GM18511 (cell line): ENCODE data around the gene MGAM2.

Experiments used
- ATAC-seq: cut with Tn5 transposase; IDR thresholded peaks from one replicate; pipeline ENCODE4 v1.9.1; 2021; ENCODE audit warnings: mild to moderate bottlenecking, moderate library complexity; ENCODE audit not compliant: unreplicated experiment

Gene MGAM2

DNA sequence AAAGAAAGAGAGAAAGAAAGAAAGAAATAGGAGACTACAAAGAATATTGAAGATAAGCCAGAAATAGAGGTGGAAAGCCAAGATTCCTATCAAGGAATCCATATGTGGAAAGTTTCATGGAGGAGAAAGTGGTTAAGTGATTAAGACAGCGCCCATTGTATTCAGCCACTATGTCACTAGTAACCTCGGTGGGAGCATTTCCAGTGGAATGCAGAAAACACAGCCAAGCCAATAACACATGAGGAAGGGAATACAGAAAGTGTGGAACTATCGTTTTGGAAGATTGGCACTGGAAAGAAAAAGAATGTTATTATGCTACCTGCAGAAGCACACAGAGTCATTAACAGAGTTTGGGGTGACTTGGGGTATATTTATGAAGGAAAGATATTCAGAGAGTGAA, 2.7 kb downstream of the MGAM2 start:
- no peak for ATAC-seq

DNA sequence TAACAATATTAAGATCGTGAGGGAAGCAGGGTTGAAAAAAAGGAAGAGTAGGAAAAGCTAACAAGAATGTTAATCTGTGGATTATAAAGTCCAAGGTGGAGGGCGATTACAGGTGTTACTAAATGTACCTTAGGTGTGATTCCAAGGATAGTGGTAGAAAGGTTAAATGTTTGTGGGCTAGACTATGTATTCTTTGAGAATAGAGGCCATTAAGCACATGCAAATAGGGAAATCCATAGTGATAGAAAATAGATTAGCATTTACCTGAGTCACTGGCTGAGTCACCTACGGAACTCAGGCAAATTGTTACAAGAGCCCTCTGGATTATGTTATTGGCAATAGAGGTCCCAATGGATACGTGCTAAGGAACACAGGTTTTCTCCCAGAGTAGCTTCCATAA, 9.0 kb downstream of the MGAM2 start:
- ATAC-seq, result no peak

DNA sequence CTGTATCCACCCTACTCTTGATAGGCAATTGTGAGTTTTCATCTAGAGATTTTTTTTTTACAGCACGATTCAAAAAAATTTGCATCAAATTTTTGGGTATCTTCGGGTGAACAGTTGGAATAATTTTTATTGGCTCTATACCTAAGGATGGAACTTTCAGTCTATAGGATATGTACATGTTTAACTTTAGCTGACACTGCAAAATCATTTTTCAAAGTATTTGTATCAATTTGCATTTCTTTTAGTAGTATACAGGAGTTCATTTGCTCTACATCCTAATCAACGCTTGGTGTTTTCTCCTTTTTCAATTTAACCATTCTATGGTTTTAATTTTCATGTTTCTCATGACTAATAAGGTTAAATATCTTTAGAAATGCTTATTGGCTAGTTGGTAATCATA, 11.7 kb downstream of the MGAM2 start:
- ATAC-seq, result no peak

DNA sequence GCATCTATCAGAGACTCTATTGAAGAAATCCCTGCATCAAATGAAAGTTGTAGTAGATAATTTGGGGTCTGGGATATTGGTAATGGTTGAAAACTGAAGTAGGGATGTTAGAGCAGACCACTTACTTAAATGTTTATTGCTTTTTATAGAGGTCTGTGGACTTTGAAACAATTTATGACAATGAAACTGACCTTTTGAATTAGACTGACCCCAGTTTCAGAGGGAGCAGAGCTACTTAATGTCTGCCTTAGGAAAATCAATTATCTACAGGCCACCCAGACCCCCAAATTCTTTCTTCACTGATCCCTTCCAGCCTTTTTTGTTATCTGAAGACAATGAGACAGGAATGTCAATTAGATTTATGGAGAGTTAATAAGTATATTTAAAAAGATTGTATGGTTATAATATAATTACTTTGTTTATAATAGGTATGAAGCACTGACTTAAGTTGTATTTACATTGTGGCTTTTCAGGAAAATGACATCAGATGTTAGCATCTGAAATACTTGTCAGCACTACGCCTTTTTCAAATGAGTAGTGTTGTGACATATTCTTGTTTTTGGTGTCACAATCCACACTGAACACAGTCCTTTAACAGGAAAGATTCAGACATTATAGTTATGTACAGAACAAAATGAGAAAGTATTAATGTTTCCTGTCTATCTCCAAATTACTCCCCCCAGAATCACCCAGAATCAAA, 13.9 kb downstream of the MGAM2 start:
- ATAC-seq, result no peak

DNA sequence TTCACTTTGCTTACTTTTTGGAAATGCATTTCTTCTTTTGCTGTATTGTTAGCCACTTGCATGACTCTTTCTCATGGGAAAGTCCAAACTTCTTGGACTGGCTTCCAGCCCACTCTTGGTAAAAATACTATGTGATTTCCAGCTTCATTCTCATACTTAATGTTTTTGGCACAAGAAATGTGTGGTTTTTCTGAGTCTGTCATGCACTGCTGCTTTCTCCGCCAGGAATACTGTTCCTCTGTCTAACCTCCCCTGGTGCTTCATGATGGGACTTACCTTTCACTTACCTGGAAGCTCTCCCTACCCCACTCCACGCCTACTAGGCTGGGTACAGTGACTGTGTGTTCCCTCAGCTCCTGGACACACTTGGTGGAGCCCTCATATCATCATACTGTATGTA, 18.7 kb downstream of the MGAM2 start:
- ATAC-seq, result no peak

DNA sequence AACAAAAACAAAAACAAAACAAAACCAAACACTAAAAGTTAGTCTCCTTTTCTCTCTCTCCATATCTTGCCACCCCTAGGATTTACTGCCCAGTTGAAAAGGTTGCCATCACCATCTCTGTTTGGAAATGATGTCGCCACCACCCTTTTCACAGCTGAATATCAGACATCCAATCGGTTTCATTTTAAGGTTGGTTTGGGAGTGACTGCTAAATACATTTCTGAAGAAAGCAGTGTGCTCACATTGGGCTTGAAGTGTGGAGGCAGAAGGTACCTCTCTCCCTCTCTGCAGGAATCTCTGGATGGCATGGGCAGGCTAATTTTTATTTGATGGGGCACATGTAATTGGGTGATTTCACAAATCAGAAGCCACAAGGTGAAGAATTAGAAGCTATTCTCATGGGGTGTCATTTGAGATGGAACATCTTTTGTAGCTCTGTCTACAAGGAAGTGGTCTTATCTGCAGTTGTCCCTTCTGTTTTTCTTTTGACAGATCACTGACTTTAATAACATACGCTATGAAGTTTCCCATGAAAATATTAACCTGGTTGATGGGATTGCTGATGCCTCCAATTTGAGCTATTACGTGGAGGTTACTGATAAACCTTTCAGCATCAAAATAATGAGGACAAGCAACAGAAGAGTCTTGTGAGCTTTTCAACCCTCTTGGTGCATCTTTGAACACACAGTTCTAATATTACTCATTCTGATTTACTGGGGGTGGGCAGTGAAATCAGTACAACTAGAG, 20.1 kb downstream of the MGAM2 start:
- ATAC-seq, result no peak

DNA sequence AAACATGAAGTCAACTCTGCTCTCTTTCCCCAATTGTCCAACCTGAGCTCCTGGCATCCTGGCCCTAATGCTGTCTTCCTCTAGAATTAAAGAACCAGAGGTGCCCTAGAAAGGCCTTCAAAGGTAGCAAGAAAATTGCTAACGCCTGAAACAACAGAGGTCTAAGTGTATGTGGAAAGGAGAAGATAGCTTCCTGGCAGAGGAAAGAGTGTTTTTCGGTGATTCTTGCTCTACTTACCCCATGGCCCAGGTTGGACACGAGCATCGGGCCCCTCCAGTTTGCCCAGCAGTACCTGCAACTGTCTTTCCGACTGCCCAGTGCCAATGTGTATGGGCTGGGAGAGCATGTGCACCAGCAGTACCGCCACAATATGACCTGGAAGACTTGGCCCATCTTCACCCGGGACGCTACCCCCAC, 22.2 kb downstream of the MGAM2 start:
- ATAC-seq, result no peak

DNA sequence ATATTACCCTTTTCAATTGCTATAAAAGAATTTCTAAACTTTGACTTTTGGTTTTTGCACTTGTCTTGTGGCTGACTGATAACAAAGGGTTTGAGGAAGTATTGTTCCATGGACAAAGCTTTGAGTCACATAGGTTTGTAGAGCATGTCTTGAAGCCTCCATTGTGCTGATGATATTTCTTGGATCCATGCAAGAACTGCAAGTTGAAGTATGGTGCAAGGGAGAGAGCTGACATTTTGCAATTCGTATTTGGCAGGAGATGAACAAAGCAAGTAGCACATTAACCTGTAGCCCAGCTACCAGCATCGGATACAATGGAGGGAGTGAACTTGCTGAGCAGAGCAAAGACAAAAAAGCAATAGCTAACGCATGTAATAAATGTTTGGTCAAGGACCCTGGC, 23.4 kb downstream of the MGAM2 start:
- no peak for ATAC-seq

DNA sequence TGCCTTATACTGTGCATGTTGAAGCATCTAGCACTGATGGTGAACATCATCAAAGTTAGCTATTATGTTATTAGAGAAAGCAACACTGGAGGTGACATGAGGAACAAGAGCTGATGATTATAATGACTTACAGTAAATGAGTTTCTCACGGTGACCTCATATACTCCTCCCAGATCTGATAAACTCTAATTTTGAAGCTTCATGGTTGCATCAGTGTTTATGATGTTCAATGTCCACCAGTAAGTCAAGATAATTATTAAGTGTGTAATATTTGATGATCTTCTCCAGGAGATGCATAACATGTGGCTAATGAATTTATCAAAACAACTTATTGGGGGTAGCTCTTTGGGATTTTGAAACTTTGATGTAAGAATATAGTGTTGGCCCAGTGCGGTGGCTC, 27.5 kb downstream of the MGAM2 start:
- no peak for ATAC-seq

DNA sequence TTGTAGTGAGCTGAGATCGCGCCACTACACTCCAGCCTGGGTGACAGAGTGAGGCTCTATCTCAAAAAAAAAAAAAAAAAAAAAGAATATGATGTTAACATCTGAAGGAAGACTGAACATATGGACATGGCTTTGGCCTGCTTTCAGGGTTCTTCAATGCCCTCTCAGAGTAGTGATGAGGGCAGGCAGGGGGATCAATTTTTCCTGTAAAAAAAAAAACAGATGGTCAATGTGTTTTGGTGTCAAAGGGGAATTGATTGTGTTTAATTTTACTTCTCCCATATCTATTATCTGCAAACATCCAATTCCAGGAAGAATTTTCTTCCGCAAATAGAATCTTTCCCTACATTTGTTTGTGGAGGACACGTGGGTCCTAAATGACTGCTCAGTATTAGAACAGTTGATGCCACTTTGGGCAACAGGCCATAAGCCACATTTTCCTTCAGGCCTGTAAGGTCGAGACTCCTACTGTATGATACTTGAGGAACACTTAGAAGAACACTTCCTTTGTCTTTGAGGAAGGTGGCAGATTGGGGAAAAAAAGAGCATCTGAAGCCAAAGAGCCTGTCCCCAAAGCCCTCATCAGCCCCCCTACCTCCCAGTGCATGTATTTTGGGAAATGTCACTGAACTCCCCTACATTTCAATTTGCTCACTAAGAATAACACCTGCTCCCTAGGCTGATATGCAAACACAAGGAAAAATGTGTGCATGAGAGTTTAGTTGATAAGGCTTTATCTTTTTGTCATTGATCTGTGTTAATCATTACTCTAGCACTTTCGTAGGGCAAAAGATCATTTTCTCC, 28.3 kb downstream of the MGAM2 start:
- ATAC-seq, result no peak

DNA sequence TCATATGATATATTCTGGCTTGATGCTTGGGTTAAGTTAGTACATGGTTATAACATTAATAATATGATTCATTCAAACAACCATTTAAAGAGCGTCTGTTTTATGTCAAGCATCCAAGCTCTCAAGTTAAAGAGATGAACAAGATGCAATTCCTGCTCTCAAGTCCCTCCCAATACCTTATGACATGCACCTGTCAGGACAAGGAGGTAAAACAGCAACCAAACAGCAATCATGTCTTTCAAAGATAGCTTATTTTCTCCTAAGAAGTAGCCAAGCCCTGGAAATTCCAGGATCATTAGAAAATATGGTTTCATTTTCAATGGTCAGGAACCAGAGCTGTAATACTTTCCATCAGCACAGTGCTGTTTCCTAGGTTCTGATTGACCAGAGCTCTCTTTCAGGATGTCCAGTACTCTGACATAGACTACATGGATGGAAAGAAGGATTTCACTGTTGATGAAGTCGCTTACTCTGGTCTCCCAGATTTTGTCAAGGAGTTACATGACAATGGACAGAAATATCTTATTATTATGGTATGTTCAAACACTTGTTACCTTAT, 29.0 kb downstream of the MGAM2 start:
- no peak for ATAC-seq

DNA sequence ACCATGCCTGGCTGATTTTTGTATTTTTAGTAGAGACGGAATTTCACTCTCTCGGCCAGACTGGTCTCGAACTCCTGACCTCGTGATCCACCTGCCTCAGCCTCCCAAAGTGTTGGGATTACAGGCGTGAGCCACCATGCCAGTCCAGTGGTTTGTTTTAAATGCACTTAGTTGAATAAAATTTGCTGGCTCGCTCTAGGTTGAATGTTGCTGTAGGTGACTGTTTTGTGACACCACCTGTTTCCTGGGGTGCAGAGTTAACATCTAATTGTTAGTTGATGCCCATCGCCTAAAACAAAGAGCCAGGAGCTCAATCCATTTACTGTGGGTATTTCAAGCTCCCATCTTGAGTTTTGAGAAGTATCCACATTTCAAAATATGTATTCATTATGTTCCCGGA, 31.2 kb downstream of the MGAM2 start:
- no peak for ATAC-seq

DNA sequence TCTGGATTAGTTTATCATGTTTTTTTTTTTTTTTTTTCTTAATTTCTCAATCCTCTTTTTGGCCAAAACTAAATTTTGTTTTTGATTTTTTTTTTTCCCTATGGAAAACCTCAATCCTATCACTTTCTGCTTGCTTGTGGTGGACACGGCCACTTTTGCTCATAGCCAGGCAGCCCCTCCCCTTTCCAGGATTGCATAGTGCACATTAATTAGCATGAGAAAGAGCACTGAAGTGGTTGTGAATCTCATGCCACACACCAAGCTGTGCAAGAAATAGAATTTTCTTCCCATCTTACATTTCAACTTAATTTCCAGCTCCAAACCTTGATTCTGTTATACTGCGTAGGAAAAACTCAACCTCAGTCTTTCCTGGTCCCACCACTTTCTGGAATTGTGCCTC, 34.6 kb downstream of the MGAM2 start:
- no peak for ATAC-seq

DNA sequence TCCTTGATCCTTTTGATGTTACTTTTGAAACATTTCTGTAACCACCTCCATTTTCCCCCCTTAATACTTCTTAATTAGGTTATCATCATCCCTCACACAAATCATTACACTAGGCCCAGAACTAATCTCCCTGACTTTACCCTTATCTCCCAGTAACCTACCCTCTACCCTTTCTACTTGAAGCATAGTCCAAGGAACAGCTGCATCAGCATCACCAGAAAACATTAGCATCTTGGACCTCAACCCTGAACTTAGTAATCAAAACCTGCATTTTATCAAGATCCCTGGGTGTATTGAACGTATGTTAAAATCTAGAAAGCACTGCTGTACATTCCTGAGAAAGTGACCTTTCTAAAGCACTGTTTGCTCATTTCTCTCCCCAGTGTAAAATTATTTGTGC, 38.8 kb downstream of the MGAM2 start:
- no peak for ATAC-seq

DNA sequence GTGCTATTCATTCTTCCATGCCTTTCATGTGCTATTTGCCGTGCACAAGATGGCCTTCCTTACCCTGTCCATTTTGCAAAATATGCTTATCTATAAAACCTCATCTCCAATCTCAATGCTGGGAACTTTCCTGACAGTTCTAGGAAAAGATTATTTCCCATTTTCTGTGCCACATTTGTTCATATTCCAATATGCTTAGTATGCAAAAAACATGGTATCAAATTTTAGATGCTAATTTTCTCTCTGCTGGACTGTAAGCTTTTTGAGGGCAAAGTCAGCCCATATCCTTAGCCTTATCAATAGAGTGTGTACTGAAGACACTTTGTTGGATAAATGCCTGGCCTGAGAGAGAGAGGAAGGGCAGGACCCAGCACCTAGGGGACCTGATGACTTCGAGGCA, 39.4 kb downstream of the MGAM2 start:
- ATAC-seq, result no peak

DNA sequence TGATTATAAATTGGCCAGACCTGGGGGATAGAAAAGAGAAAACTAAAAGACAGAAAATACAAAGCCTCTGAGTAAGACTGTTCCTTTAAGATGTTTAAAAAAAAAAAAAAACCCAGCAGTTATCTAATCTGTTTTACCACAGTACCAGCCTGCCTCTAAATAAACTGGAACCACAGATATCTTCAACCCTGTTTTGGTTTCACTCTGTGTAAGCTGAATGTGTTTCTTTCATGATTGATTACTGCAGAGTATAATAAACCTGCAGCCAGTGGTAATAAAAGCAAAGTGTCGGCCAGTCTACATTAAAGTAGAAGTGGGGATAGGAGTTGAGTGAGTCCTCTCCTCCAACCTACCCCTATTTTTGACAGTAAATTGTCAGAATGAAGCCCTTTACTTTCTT, 40.6 kb downstream of the MGAM2 start:
- peak; percentile 85 for ATAC-seq

DNA sequence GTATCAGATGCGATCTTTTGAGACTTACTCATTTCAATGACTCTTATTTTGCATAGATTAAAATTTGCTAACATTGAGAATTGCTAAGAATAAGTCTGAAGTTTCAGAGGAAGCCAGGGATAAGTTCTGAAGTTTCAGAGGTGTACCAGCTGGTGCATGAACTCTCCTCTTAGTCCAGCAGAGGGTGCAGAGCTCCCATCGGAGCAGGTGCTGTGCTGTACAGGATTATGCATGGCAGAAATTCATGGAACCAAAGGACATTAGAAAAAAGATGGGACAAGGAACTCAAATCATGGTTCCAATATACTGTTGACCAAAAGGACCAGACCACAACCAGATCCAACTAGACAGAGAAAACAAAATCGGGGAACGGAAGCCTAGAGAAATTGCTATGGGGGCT, 41.9 kb downstream of the MGAM2 start:
- no peak for ATAC-seq

DNA sequence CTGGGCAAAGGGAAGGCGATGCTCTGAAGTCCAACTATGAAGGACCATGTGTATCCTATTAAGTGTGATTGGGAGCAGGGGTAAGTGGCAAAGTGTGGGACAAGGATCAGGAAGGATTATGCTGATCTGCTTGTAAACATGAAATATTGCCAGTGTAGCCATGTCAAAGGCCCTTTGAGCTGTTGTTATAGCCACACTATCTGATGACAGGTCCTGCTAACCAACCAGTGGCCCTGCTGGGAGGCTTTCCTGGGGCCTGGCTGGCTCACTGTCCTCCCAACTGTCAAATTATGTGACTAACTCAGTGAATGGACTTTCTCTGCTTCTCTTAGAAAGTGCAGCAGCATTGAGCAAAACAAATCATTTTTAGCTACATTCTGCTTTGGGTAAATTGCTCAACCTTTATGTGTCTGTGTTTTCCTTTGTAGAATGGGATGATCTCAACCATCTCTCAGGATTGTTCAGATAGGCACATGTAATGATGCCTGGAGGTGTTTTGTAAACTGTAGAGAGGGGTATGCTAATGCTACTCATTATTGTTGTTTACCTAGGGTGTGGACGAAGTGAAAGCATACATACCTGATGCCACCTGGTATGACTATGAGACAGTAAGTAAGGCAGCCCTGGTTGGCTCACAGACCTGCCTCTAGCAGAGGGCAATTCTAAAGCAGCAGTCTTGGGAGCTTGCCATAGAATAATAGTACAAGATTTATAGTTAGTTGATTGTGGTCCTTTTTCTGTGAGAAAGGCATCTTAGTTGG, 47.4 kb downstream of the MGAM2 start:
- ATAC-seq, result no peak

DNA sequence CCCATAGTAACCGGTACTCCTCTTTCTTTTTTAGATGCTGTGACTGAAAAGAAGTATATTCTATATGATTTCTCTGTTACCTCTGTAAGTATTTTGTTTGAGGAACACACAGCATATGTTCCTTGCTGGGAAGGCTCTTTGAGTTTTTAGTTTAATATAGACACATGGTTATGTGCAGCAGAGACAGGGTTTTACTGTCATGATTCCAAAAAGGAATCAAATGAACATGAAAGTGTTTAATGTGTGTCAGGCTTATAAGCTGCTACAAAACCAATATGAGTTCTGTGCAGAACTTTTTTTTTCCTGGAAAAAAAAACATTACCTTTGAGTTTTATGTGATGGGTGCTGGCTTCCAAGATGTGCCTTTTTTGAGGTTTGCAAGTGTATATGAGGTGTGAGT, 50.4 kb downstream of the MGAM2 start:
- ATAC-seq, result no peak

DNA sequence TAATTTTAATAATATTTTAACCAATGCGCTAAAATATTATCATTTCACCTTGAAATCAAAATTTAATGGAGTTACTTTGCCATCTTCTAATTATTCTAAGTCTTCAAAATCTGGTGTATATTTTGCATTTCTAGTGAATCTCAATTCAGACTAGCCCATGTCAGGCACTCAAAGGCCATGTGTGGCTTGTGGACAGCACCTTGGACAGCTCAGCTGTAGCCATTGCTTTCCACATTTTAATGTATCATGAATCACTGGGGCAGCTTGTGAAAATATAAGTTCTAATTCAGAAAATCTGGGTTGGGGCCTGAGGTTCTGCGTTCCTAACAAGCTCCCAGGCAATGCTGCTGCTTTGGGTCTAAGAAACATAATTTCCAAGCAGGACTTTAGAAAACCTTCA, 57.2 kb downstream of the MGAM2 start:
- no peak for ATAC-seq

DNA sequence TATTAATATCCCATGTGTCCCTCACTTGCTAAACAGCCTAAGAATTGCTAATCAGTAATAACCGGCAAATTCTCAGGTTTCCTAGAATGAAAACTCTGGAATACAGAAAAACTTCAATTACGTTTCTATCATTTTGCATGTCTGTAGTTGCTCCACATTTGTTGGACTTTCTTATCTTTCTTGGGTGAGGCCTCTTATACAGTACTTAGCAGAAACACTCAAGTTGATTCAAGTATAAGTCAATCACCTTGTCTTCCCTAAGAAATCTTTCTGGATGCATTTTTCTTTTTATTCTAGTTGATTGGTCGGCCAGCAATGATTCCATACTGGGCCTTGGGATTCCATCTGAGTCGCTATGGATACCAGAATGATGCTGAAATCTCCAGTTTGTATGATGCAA, 61.4 kb downstream of the MGAM2 start:
- ATAC-seq, result no peak
